Activated CD4-positive, alpha-beta T cell treated with anti-CD3 and anti-CD28 coated beads, Interleukin-2, amount 10 ng/mL, durations not matched to agents 24 days and 14 days (primary cell): Measurements from ENCODE around the gene FOCAD. TPM values are rescaled to one million over a fixed set of nuclear protein-coding genes. Genes with fewer than 3 reads are reported as not detected.

ENCODE experiments used
- DNase-seq: peaks from one replicate; pipeline ENCODE4 v3.0.0; 2022
- H3K27ac Mint-ChIP-seq: one replicate; pipeline ENCODE4 v1.8.0; 2022; ENCODE audit warnings: mild to moderate bottlenecking, mixed read lengths
- H3K27me3 Mint-ChIP-seq: one replicate; pipeline ENCODE4 v1.8.0; 2022; ENCODE audit warnings: mixed read lengths
- H3K36me3 Mint-ChIP-seq: one replicate; pipeline ENCODE4 v1.8.0; 2022; ENCODE audit warnings: low read depth, mild to moderate bottlenecking, mixed read lengths
- H3K4me1 Mint-ChIP-seq: one replicate; pipeline ENCODE4 v1.8.0; 2021; ENCODE audit warnings: mixed read lengths
- H3K4me3 Mint-ChIP-seq: one replicate; pipeline ENCODE4 v1.8.0; 2022; ENCODE audit warnings: mild to moderate bottlenecking, moderate library complexity, mixed read lengths
- H3K9me3 Mint-ChIP-seq: one replicate; pipeline ENCODE4 v1.8.0; 2021; ENCODE audit warnings: mixed read lengths
- intact Hi-C: fragments of 100-400 bp; cut with micrococcal nuclease; formaldehyde crosslinking; loops from one replicate; pipeline ENCODE4 v1.15.1; 2023
- total RNA-seq: library from RNA; stranded (reverse); gene quantifications from 2 replicates; pipeline ENCODE4 v1.2.3, GENCODE V29; 2022

The FOCAD gene
- total RNA-seq, 1 donor from 2014 or later = 36.4 TPM

DNA sequence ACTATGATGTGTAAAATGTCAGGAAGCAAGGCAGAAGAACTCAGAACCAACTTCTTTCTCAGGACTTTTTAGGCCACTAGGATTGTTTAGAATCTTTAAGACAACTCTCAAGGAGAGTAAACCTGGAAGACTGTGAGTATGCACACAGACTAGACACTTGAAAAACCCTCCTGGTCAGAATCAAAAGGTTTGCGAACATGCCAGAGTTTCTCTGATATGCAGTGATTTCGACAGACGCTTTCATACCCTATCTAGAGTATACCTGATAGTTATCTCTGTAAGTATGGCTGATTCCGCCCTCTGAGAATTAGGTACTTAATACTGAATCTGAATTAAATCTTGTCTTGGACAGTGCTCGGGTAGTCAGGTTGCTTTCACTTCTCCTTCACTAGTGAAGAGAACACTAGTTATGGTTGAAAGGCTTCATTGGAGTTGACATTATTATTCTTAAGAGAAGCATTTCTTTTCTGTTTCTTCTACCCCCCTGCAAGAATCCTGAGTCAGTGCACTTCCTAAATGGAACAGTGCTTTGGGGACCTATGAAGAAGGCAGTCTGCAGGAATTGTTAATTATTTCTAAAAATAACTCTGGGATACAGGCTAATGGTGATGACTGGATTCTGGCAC is 189.3 kb downstream of the FOCAD start:
- intact Hi-C loops = no loop called here
- peaks cover 2% of the 10 kb centered on the region for H3K36me3 Mint-ChIP-seq

DNA sequence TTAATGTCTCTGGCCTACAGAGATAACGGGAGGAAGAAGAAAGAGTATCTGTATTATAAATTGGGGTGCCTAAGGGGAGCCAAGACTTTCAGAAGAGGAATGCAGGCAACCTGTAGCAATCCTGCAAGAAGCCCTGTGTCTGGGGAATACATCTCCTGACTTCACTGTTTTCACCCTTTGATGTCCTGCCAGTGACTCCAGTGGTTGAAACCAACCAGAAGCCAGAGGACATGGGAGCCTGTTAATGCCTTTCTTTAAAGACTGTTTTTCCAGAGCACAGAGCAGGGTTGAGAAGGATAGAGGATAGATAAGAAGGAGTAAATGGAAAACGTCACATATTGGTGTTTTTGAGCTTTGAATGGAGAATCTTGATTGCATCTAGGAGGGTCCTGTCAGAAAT is 196.2 kb downstream of the FOCAD start:
- no peaks in the 10 kb centered on the region for H3K4me1 Mint-ChIP-seq
- no peaks in the 10 kb centered on the region for H3K27me3 Mint-ChIP-seq
- no peak overlapping the region for H3K4me3 Mint-ChIP-seq
- intact Hi-C loops = loop anchor here (10.0 kb wide), 1 partner anchor 525 kb away; no protein-coding TSS in a partner anchor
- no peaks in the 10 kb centered on the region for H3K9me3 Mint-ChIP-seq
- H3K27ac Mint-ChIP-seq = no peak overlapping the region
- peaks cover 8% of the 10 kb centered on the region for H3K36me3 Mint-ChIP-seq
- DNase-seq = no peak

More for the DNA sequence above, 189.3 kb downstream of the FOCAD start:
- Mint-ChIP-seq H3K4me3 (no peak overlapping the region), H3K4me1 (peaks cover 6% of the 10 kb centered on the region), H3K27ac (no peak overlapping the region), H3K27me3 (no peaks in the 10 kb centered on the region), H3K9me3 (no peaks in the 10 kb centered on the region)
- no peak for DNase-seq

DNA sequence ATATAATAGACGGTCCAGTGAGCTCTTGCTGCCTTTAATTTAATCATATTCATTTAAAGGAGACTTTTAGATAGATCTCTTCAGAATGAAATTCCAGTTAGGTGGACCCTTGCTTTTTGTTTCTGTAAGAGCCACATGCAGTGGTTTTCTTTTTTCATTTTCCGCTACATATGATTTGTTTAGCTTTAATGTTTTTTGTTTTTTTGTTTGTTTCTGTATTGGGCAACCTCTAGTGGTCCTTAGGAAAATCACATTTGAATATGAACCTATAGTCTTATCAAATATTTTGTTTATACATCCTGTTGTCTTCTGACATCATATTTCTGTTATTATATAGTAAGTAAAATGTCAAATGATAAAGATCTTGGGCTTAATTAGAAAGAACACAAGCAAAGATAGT is 196.6 kb downstream of the FOCAD start:
- Mint-ChIP-seq H3K9me3 (no peaks in the 10 kb centered on the region), H3K27ac (no peak overlapping the region), H3K4me3 (no peak overlapping the region), H3K27me3 (no peaks in the 10 kb centered on the region), H3K4me1 (no peaks in the 10 kb centered on the region), H3K36me3 (peaks cover 8% of the 10 kb centered on the region)
- DNase-seq = no peak
- intact Hi-C loops = loop anchor here (10.0 kb wide), 1 partner anchor 526 kb away; no protein-coding TSS in a partner anchor

DNA sequence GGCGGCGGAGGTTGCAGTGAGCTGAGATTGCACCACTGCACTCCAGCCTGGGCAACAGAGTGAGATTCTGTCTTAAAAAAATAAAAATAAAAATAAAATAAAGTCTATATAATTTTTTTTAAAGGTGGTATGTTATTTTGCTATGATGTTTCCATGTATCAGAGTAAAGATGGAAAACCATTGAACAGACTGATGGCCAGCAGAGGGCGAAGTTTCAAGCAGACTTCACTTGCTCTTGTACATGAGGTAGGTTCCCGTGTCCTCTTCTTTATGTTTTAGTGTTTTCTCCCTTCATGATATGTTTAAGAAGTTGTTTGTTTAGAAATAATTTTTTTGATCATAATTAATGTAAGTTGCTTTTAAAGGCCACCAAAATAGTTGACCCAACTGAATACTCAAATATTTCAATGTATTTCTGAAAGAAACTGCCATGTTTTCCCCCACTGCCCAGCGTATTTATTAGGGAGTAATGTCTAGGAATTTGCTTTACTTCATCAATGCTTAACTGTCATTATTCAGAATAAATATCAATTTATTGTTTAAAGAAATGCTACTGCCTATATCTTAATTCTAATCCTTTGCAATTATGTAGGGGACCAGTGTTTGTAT is 201.0 kb downstream of the FOCAD start:
- H3K9me3 Mint-ChIP-seq = no peaks in the 10 kb centered on the region
- H3K27ac Mint-ChIP-seq = no peak overlapping the region
- no peaks in the 10 kb centered on the region for H3K27me3 Mint-ChIP-seq
- H3K4me1 Mint-ChIP-seq = peaks cover 1% of the 10 kb centered on the region
- no peak overlapping the region for H3K4me3 Mint-ChIP-seq
- intact Hi-C loops = loop anchor here (1.0 to 10.0 kb wide), 5 partner anchors 58 to 959 kb away; partner anchors contain the start of gene MLLT3
- peak; percentile 85 for DNase-seq
- peaks cover 12% of the 10 kb centered on the region for H3K36me3 Mint-ChIP-seq

DNA sequence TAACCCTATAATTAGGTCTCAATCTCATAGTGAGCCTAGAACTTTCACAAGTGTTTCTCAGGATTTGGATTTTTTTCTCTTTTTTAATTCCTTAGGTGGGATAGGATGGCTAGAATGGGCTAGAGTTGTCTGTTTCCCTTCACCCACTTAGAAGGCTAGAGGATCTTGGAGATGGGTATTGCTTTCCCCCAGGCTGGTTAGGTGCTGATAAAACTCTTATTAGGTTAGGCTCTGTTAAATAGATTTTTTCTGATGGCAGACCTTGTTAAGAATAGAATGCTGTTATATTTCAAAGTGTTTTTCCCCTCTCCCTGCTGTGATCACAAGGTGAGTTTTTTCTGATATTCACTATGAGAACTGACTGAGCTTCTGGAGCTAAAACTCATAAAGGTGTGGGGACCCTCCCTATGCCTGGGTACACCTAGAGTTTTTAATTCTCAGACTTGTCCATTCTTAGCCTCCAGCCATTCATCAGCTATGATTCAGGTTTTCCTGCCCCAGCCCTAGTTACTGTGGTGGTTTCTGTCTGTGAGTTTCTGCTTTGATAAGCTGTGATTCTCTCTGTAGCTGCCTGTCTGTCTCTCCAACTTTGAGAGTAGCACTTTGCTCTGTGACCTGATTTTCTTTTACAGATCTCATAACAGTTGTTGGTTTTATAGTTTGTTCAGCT is 215.0 kb downstream of the FOCAD start:
- intact Hi-C loops = no loop called here
- Mint-ChIP-seq H3K4me3 (no peak overlapping the region), H3K36me3 (no peaks in the 10 kb centered on the region), H3K9me3 (no peaks in the 10 kb centered on the region), H3K27me3 (no peaks in the 10 kb centered on the region), H3K27ac (no peak overlapping the region), H3K4me1 (no peaks in the 10 kb centered on the region)
- peak; percentile 19 for DNase-seq

DNA sequence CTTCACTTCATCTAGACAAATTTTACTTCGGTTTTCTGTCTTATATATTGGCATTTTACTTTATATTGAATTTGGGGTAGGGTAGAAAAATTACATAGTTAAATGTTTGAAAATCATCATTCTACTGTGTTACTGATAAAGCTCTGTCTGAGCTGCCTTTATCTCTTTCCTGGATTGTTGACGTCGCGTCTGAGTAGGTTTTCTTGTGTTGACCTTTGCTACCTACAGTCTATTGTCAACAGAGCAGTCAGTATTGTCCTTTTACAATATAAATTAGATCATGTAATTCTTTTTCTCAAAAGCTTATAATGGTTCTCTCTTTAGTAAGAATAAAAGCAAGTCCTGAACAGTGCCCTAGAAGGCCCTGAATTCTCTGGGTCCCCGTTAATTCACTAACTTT is 219.2 kb downstream of the FOCAD start:
- H3K27ac Mint-ChIP-seq = no peak overlapping the region
- H3K36me3 Mint-ChIP-seq = peaks cover 5% of the 10 kb centered on the region
- intact Hi-C loops = no loop called here
- H3K27me3 Mint-ChIP-seq = no peaks in the 10 kb centered on the region
- no peaks in the 10 kb centered on the region for H3K9me3 Mint-ChIP-seq
- H3K4me3 Mint-ChIP-seq = no peak overlapping the region
- no peak for DNase-seq
- no peaks in the 10 kb centered on the region for H3K4me1 Mint-ChIP-seq

DNA sequence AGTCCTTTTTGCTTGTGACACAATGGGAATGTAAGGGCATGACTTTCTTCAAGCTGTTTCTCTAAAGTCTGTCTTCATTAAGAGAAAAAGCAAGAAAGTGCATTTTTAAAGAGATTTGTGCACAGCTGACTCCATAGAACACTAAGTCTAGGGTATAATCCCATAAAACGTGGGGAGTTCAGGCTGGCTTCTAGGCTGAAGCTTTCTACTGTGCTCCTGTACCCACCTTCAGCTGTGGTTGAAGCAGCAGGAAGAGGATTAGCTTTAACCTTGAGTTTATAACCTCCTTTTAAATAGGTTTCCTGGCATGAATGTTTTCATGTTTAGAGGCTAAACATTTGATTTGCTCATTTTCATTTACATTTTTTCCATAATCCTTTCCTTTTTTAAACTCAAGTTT is 220.9 kb downstream of the FOCAD start:
- Mint-ChIP-seq H3K4me1 (no peaks in the 10 kb centered on the region), H3K36me3 (peaks cover 5% of the 10 kb centered on the region), H3K9me3 (no peaks in the 10 kb centered on the region), H3K4me3 (no peak overlapping the region), H3K27ac (no peak overlapping the region), H3K27me3 (no peaks in the 10 kb centered on the region)
- no peak for DNase-seq
- intact Hi-C loops = no loop called here

DNA sequence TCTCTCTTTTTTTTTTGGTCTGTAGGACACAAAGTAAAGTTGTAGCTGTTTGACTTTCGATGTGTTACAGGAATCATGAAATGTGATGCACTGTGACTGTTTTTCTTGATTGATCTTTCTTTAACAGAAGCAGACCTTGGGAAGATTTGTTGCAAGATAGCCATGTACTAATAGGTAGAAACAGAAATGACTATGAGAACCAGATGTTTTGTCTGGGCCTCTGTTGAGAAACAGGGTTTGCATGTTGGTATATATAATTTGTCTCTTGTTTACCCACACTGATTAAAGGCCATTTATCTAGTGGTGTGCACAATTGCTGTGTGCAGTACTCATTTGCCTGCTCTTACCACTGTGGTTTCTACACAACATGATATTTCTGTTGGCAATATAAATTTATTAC is 222.3 kb downstream of the FOCAD start:
- H3K27ac Mint-ChIP-seq = no peak overlapping the region
- no peaks in the 10 kb centered on the region for H3K27me3 Mint-ChIP-seq
- H3K36me3 Mint-ChIP-seq = peaks cover 5% of the 10 kb centered on the region
- H3K4me3 Mint-ChIP-seq = no peak overlapping the region
- intact Hi-C loops = no loop called here
- no peak for DNase-seq
- no peaks in the 10 kb centered on the region for H3K4me1 Mint-ChIP-seq
- H3K9me3 Mint-ChIP-seq = no peaks in the 10 kb centered on the region

DNA sequence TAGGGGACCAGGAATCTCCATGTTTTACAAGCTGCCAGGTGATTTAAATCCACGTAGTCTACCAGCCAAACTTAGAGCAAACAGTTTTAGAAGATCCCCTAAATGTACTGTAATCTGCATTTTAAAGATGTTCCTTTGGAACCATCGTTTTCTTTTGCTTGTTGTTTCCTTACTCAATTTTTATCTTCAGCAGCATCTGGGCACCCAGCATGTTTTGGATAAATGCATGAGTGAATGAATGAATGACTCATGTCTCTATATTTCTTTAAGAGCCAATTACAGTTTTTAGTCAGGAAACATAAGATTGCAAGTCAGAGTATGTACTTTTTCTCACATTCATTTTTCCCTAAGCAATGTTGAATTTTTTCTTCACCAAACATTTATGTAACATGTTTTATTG is 224.4 kb downstream of the FOCAD start:
- H3K9me3 Mint-ChIP-seq = no peaks in the 10 kb centered on the region
- no peaks in the 10 kb centered on the region for H3K27me3 Mint-ChIP-seq
- H3K4me3 Mint-ChIP-seq = no peak overlapping the region
- DNase-seq = no peak
- H3K27ac Mint-ChIP-seq = no peak overlapping the region
- intact Hi-C loops = no loop called here
- H3K36me3 Mint-ChIP-seq = peaks cover 9% of the 10 kb centered on the region
- no peaks in the 10 kb centered on the region for H3K4me1 Mint-ChIP-seq

DNA sequence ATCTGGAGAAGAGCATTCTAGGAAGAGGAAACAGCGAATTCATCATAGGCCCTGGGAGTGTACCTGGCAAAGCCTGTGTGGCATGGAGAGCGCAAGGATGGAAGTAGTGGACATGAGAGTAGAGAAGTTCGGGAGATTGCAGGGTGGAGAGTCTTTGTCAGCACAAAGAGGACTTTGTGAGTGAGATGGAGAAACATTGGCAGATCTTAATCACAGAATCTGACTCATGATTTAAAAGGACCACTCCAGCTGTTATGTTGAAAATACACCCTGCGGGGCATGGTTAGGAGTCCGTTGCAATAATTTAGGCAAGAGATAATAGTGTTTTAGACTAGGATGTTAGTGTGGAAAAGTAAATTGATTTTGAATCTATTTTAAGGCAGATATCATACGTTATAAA is 230.5 kb downstream of the FOCAD start:
- Mint-ChIP-seq H3K36me3 (peaks cover 24% of the 10 kb centered on the region), H3K9me3 (peaks cover 8% of the 10 kb centered on the region), H3K27ac (no peak overlapping the region), H3K27me3 (no peaks in the 10 kb centered on the region), H3K4me3 (no peak overlapping the region), H3K4me1 (no peaks in the 10 kb centered on the region)
- DNase-seq = no peak
- intact Hi-C loops = no loop called here

DNA sequence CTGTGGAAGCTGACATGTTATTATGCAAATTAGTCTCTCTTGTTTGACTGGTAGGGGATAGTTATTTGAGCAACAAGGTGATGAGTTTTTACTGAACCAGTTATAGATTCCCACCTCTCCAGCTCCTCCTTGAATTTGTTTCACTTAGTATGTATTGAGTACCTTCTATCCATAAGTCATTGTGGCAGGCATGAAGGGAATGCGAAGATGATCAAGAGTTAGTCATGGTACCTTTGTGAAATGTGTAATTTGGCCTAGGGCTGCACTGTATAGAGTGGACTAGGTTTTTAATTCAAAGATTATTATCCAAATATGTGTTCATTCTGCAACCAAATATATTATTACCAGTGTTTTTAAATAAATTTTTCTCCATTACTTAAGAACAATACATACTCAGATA is 237.3 kb downstream of the FOCAD start:
- H3K36me3 Mint-ChIP-seq = peaks cover 38% of the 10 kb centered on the region
- peaks cover 16% of the 10 kb centered on the region for H3K4me1 Mint-ChIP-seq
- DNase-seq = no peak
- H3K4me3 Mint-ChIP-seq = no peak overlapping the region
- peaks cover 16% of the 10 kb centered on the region for H3K9me3 Mint-ChIP-seq
- intact Hi-C loops = no loop called here
- H3K27ac Mint-ChIP-seq = no peak overlapping the region
- no peaks in the 10 kb centered on the region for H3K27me3 Mint-ChIP-seq

DNA sequence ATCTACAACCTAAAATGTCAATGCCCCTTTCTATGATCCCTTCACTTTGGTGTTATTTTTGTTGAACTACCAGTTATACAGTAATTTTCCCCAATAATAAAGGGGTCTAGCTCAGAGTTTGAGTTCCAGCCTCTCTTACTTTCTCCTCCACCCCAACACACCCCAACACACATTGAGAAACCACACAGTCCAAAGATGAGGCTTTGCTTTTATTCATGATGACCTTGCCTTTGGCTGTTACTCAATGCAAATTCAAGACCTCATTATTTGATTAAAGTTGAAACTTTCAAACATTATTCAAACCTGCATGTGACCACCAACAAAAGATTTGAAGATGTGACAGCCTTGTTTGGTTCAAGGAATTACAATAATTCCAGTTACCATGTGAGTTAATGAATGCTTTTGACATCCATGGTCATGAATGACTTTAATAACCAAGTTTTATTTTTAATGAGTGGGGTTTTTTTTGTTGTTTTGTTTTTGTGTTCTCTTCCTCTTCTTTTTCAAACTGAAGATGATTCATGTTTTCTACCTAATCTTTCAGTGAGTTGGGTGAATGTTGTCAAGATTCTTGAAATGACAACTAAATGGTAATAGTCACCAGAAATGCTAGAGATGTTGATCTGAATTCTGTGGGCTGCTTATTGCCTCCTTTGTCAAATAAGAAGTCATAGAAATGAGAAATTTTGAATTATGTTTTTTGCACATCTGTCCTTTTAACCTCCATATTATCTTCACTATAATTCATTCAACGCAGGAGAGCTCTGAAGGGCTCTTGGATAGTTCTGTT is 241.4 kb downstream of the FOCAD start:
- Mint-ChIP-seq H3K4me3 (no peak overlapping the region), H3K36me3 (peaks cover 22% of the 10 kb centered on the region), H3K27me3 (no peaks in the 10 kb centered on the region), H3K9me3 (peaks cover 8% of the 10 kb centered on the region), H3K27ac (peak overlapping the region; percentile 58), H3K4me1 (peaks cover 26% of the 10 kb centered on the region)
- intact Hi-C loops = loop anchor here (1.0 to 5.0 kb wide), 4 partner anchors 303 to 998 kb away; partner anchors contain the start of gene MLLT3
- DNase-seq = no peak

DNA sequence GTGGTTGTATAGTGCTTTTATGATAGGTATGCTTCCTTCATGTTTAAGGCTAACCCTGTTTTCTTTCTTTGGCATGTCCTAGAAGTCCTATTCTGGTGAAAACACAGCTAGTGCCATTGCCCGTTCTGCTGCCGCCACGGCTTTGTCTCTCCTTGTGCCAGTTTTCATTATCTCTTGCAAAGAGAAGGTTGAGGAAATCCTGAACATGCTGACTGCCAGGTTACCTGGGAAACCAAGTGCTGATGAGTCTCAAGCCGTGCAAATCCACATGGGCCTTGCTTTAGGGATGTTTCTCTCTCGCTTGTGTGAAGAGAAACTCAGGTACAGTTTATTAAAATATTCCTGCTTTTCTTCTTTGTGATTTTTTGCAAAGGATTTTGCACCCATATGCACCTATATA is 245.2 kb downstream of the FOCAD start:
- Mint-ChIP-seq H3K36me3 (peaks cover 26% of the 10 kb centered on the region), H3K4me1 (peaks cover 25% of the 10 kb centered on the region), H3K27ac (no peak overlapping the region), H3K9me3 (peaks cover 5% of the 10 kb centered on the region), H3K4me3 (no peak overlapping the region), H3K27me3 (no peaks in the 10 kb centered on the region)
- intact Hi-C loops = loop anchor here (5.0 kb wide), 3 partner anchors 307 to 1002 kb away; partner anchors contain the start of gene MLLT3
- DNase-seq = no peak

DNA sequence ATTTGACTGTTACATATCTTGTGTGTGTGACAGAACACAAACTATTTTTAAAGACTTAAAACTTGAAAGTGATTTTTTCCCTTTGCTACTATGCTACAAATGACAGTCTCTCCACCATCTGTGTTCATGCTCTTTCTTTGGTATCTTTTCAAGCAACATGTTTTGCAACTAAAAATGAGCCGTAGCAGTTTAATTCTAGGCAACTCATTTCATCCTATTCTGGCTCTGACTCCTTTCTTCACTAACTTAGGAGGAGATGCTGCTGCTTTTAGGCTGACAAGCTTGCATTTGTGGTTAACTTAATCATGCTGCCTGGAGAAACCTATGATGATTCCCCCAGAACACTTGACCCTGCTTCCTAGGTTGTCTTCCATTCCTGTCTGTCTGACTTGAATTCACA is 246.8 kb downstream of the FOCAD start:
- H3K27me3 Mint-ChIP-seq = no peaks in the 10 kb centered on the region
- peaks cover 20% of the 10 kb centered on the region for H3K36me3 Mint-ChIP-seq
- no peak overlapping the region for H3K27ac Mint-ChIP-seq
- intact Hi-C loops = no loop called here
- no peaks in the 10 kb centered on the region for H3K9me3 Mint-ChIP-seq
- peaks cover 11% of the 10 kb centered on the region for H3K4me1 Mint-ChIP-seq
- no peak overlapping the region for H3K4me3 Mint-ChIP-seq
- no peak for DNase-seq
